C4-2B (cell line): ENCODE measurements around the gene TUBGCP2.

Experiments used
- ZFX ChIP-seq: fragments of 450-650 bp; IDR thresholded peaks from 2 replicates; pipeline ENCODE4 v1.6.1; 2017
- TF ChIP-seq, protein P1 (sequence below): fragments of 450-650 bp; conservative IDR thresholded peaks from 2 replicates; pipeline ENCODE4 v1.5.1; 2017; ENCODE audit warnings: mild to moderate bottlenecking

DNA sequence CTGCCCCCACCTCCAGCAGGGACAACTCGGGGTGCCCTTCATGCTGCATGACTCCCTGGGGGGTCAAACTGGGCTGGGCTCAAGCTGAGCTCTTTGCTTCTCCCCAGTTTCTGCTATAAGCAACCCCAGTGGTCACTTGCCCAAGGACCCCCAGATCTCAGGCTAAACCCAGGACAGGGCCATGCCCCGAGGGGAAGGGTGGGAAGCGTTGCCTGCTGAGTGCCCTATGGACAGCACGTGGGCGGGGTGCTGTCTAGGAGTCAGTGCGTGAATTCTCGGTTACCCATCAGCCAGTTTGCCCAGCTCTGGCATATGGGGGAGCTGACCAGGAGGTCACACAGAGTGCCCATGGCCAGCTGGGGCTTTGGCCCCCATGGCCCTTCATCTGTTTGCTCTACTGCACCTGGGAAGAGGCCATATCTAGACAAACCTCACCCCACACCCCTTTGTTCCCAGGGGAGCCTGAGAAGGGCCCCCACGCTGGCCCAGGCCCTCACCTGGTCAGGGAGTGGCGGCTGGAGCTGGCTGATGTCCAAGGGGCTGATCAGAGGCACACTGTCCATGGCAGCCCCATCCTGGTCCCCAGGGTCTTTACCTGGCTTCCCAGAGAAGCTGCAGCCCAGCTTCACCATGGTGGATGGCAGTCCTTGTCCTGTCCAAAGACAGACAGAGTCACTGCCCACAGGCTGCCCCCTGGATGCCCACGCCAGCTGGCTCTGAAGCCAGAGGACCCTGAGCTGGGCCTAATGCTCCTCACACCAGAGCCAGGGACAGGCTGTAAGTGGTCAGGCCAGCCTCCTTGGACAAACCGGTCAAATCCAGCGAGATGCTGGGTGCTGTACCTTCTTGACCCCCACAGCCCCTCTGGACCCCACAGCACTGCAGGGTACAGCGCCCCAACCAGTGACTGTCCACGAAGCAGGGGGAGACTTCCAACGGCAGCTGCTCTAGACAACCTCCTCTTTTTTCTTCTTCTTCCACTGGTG is 20.0 kb upstream of the TUBGCP2 start:
- TF ChIP-seq, protein P1, sequence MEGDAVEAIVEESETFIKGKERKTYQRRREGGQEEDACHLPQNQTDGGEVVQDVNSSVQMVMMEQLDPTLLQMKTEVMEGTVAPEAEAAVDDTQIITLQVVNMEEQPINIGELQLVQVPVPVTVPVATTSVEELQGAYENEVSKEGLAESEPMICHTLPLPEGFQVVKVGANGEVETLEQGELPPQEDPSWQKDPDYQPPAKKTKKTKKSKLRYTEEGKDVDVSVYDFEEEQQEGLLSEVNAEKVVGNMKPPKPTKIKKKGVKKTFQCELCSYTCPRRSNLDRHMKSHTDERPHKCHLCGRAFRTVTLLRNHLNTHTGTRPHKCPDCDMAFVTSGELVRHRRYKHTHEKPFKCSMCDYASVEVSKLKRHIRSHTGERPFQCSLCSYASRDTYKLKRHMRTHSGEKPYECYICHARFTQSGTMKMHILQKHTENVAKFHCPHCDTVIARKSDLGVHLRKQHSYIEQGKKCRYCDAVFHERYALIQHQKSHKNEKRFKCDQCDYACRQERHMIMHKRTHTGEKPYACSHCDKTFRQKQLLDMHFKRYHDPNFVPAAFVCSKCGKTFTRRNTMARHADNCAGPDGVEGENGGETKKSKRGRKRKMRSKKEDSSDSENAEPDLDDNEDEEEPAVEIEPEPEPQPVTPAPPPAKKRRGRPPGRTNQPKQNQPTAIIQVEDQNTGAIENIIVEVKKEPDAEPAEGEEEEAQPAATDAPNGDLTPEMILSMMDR = no peak
- no peak for TF ChIP-seq ZFX
